Panc1 (cell line): Measurements from ENCODE around the gene SYNE1. TPM values are rescaled to one million over a fixed set of nuclear protein-coding genes. Genes with fewer than 3 reads are reported as not detected.
"Not testable (repeated sequence)": the region's sequence is repeated elsewhere in the genome, so short reads cannot be mapped to it uniquely, and the experiment has no call there.

Experiments
- ATAC-seq: fragments of 200-7000 bp; cut with Tn5 transposase; 2 replicates; pipeline ENCODE4 v1.9.1; 2020; ENCODE audit warnings: mild to moderate bottlenecking, moderate library complexity
- BruUV-seq: library from RNA; stranded (reverse); fragments of 400-500 nt; replicated peaks from 2 replicates; lab custom pipeline; 2021; lab: Mats Ljungman, UMichigan
- CTCF ChIA-PET: fragments of 300-600 bp; sonication (Branson Sonifier 250); formaldehyde crosslinking; loops from one replicate; lab custom pipeline; 2022; ENCODE audit warnings: antibody characterized with exemption; lab: Charles Lee
- POLR2A ChIA-PET: fragments of 300-600 bp; sonication (Branson Sonifier 250); formaldehyde crosslinking; loops from one replicate; lab custom pipeline; 2022; ENCODE audit warnings: antibody characterized with exemption; lab: Charles Lee
- DNase-seq: peaks from one replicate; pipeline ENCODE4 v3.0.0-alpha.2; 2010; ENCODE audit warnings: low read depth, low spot score
- H3K27ac ChIP-seq: 2 replicates; pipeline ENCODE4 v1.5.1; 2011; ENCODE audit warnings: mild to moderate bottlenecking, low read length, inconsistent platforms
- H3K27me3 ChIP-seq: fragments of 200-500 bp; sonication (Bioruptor generic); 2 replicates; pipeline ENCODE4 v1.6.0; 2014; ENCODE audit warnings: low read length, inconsistent platforms; ENCODE audit not compliant: control insufficient read depth, insufficient read depth
- H3K36me3 ChIP-seq: fragments of 200-500 bp; sonication (Bioruptor generic); 2 replicates; pipeline ENCODE4 v1.5.1; 2014; ENCODE audit warnings: inconsistent platforms, mild to moderate bottlenecking, low read length, moderate library complexity; ENCODE audit not compliant: control insufficient read depth, insufficient read depth
- H3K4me1 ChIP-seq: 2 replicates; pipeline ENCODE4 v1.5.1; 2011; ENCODE audit warnings: inconsistent platforms, mild to moderate bottlenecking, low read length, moderate library complexity; ENCODE audit not compliant: control insufficient read depth, insufficient read depth
- H3K4me3 ChIP-seq, 2 experiments: 2 replicates each; pipeline ENCODE4 v1.5.1; 2011 to 2012; ENCODE audit warnings: low read depth in 2 of 2, low read length in 2 of 2, mild to moderate bottlenecking in 2 of 2, inconsistent platforms in 1 of 2, moderate library complexity in 1 of 2
- H3K9me3 ChIP-seq: fragments of 200-500 bp; sonication (Bioruptor generic); 2 replicates; pipeline ENCODE4 v1.5.1; 2014; ENCODE audit warnings: low read depth, mild to moderate bottlenecking, inconsistent platforms, low read length, moderate library complexity; ENCODE audit not compliant: control insufficient read depth, insufficient read depth
- CTCF ChIP-seq: fragments of 450-650 bp; IDR thresholded peaks from 2 replicates; pipeline ENCODE4 v1.5.1; 2017; ENCODE audit warnings: mild to moderate bottlenecking
- POLR2AphosphoS5 ChIP-seq: IDR thresholded peaks from 2 replicates; pipeline ENCODE4 v1.6.1; 2012; ENCODE audit warnings: mild to moderate bottlenecking, low read depth, low read length, moderate library complexity
- REST ChIP-seq, 2 experiments: IDR thresholded peaks; 2 replicates each; pipeline ENCODE4 v1.6.1; 2011 to 2012; ENCODE audit warnings: low read depth in 2 of 2, control low read depth in 1 of 2, low read length in 1 of 2, mild to moderate bottlenecking in 1 of 2, moderate library complexity in 1 of 2; ENCODE audit not compliant: insufficient read depth in 1 of 2
- SIN3A ChIP-seq: IDR thresholded peaks from 2 replicates; pipeline ENCODE4 v1.6.1; 2012; ENCODE audit warnings: low read depth, mild to moderate bottlenecking, low read length, moderate library complexity, borderline replicate concordance; ENCODE audit not compliant: insufficient read depth
- TCF7L2 ChIP-seq: IDR thresholded peaks from 2 replicates; pipeline ENCODE4 v1.6.1; 2011; ENCODE audit warnings: mild to moderate bottlenecking, low read depth, low read length, inconsistent platforms
- in situ Hi-C: cut with HindIII; loops from 2 replicates; pipeline ENCODE4 v1.10.0; 2016; ENCODE audit warnings: low sequenced_read_pairs, low pct_unique_long_range_greater_than_20kb
- intact Hi-C: fragments of 100-400 bp; cut with micrococcal nuclease; formaldehyde crosslinking; loops from one replicate; pipeline ENCODE4 v1.10.0; 2022; ENCODE audit not compliant: unreplicated experiment
- total RNA-seq: library from RNA; stranded (reverse); gene quantifications from one replicate; pipeline ENCODE4 v1.2.1, GENCODE V29; 2021; ENCODE audit not compliant: unreplicated experiment

Gene SYNE1
- total RNA-seq, 1 experiment from 2014 or later: 3.2 TPM

GRCh38 chr6:152566103-152566875, 70.9 kb downstream of the SYNE1 start:
- CTCF ChIA-PET: no interaction called here

DNA sequence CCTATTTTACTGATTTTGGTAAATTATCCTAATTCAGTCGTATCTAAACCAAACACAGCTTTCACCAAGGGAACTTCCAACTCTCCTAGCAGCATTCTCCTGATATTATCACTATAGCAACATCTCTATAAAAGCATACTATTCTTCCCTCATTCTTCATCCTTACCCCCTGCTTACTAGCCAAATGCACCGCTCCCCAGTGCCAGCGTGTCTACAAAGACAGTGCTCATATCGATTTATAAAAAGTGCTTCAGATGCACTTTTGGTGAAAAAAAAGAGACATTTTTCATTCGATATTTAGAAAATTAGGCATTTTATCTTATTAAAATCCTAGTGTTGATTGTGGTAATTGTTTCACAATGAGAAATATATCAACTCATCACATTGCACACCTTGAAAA, 74.0 kb downstream of the SYNE1 start:
- ATAC-seq: no peak
- H3K9me3 ChIP-seq: no peaks in the 10 kb centered on the region
- no peak overlapping the region for H3K4me3 ChIP-seq
- H3K27me3 ChIP-seq: no peaks in the 10 kb centered on the region
- POLR2A ChIA-PET: no interaction called here
- no peak for DNase-seq
- no peak overlapping the region for H3K27ac ChIP-seq
- TF ChIP-seq CTCF: no peak
- TF ChIP-seq POLR2AphosphoS5: no peak
- no peak for TF ChIP-seq REST (IDR thresholded peaks at IDR 0.05; ENCODE audit: insufficient read depth in 1 of 2, low read depth in 2 of 2, low read length in 1 of 2)
- TF ChIP-seq SIN3A: no peak
- TF ChIP-seq TCF7L2: no peak
- in situ Hi-C loops (no loop called here), intact Hi-C loops (no loop called here)
- no peaks in the 10 kb centered on the region for H3K4me1 ChIP-seq
- H3K36me3 ChIP-seq: no peaks in the 10 kb centered on the region
- no TSS peak for BruUV-seq
- CTCF ChIA-PET: no interaction called here

More at GRCh38 chr6:152566103-152566875, 70.9 kb downstream of the SYNE1 start:
- Histone ChIP-seq H3K4me3 (no peak overlapping the region), H3K27me3 (no peaks in the 10 kb centered on the region), H3K27ac (no peak overlapping the region), H3K9me3 (no peaks in the 10 kb centered on the region), H3K4me1 (no peaks in the 10 kb centered on the region), H3K36me3 (no peaks in the 10 kb centered on the region)
- intact Hi-C loops (no loop called here), in situ Hi-C loops (no loop called here)
- BruUV-seq: no TSS peak
- POLR2A ChIA-PET: no interaction called here
- ATAC-seq (no peak), DNase-seq (no peak)
- no peak for TF ChIP-seq REST (IDR thresholded peaks at IDR 0.05; ENCODE audit: insufficient read depth in 1 of 2, low read depth in 2 of 2, low read length in 1 of 2)
- TF ChIP-seq TCF7L2: no peak
- no peak for TF ChIP-seq CTCF
- TF ChIP-seq POLR2AphosphoS5: no peak
- TF ChIP-seq SIN3A: no peak

- DNase-seq, POLR2A ChIA-PET, in situ Hi-C loops, H3K4me1 ChIP-seq, CTCF ChIA-PET, BruUV-seq, H3K27ac ChIP-seq, H3K9me3 ChIP-seq, ATAC-seq, H3K27me3 ChIP-seq, H3K36me3 ChIP-seq, H3K4me3 ChIP-seq, intact Hi-C loops: not testable (repeated sequence)
Observed at GRCh38 chr6:152558798-152559197, 78.4 kb downstream of the SYNE1 start.
